Neural progenitor cell (in vitro differentiated cells): ENCODE data around the gene MYRIP.

Experiments
- CTCF ChIP-seq: fragments of 200-600 bp; sonication (generic); IDR thresholded peaks from 2 replicates; pipeline ENCODE4 v1.5.1; 2017; ENCODE audit warnings: antibody characterized with exemption, mild to moderate bottlenecking
- EZH2 ChIP-seq: fragments of 200-600 bp; sonication (generic); IDR thresholded peaks from 2 replicates; pipeline ENCODE4 v1.6.1; 2017; ENCODE audit warnings: antibody characterized with exemption, mild to moderate bottlenecking, moderate library complexity

GRCh38 chr3:39900462-39901002 is 91.1 kb downstream of the MYRIP start:
- TF ChIP-seq CTCF (no peak), EZH2 (no peak)
